ENCODE results near the gene SDR39U1. TPM values are rescaled to one million over a fixed set of nuclear protein-coding genes. Genes with fewer than 3 reads are reported as not detected.

Gene SDR39U1
- total RNA-seq, 4 donors from 2014 or later = 12.8 to 87.5 (median 33.0) TPM

DNA sequence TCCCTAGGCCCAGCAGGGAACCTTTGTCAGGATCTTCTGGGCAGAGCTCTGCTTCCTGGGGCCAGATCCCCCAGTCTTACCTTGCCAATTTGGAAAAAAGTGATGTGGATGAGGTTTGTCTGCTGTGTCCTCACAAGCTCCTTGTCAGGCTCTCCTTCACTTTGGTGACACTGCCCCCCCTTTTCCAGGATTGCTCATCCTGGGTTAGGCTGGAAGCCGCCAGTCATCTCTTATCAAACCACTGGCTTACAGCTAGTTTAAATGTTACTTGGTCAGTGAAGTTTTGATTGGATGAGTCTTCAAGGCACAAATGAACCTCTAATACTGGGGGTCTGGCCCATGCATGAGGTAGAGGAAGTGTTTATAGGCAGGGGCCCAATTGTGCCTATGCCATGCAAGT, 28.5 kb downstream of the SDR39U1 start:
- intact Hi-C loops (cut with DNase I; ENCODE audit: low total_unique reads) = no loop called here
- no peak for TF ChIP-seq POLR2A (IDR thresholded peaks at IDR 0.05)
- TF ChIP-seq, protein P1, sequence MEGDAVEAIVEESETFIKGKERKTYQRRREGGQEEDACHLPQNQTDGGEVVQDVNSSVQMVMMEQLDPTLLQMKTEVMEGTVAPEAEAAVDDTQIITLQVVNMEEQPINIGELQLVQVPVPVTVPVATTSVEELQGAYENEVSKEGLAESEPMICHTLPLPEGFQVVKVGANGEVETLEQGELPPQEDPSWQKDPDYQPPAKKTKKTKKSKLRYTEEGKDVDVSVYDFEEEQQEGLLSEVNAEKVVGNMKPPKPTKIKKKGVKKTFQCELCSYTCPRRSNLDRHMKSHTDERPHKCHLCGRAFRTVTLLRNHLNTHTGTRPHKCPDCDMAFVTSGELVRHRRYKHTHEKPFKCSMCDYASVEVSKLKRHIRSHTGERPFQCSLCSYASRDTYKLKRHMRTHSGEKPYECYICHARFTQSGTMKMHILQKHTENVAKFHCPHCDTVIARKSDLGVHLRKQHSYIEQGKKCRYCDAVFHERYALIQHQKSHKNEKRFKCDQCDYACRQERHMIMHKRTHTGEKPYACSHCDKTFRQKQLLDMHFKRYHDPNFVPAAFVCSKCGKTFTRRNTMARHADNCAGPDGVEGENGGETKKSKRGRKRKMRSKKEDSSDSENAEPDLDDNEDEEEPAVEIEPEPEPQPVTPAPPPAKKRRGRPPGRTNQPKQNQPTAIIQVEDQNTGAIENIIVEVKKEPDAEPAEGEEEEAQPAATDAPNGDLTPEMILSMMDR (IDR thresholded peaks at IDR 0.05) = no peak
- no peaks in the 10 kb centered on the region for H3K36me3 ChIP-seq
- H3K4me1 ChIP-seq = no peaks in the 10 kb centered on the region
- no peaks in the 10 kb centered on the region for H3K9me3 ChIP-seq
- H3K27ac ChIP-seq = no peak overlapping the region
- no peaks in the 10 kb centered on the region for H3K27me3 ChIP-seq
- H3K4me3 ChIP-seq = no peak overlapping the region
- DNase-seq = no peak

DNA sequence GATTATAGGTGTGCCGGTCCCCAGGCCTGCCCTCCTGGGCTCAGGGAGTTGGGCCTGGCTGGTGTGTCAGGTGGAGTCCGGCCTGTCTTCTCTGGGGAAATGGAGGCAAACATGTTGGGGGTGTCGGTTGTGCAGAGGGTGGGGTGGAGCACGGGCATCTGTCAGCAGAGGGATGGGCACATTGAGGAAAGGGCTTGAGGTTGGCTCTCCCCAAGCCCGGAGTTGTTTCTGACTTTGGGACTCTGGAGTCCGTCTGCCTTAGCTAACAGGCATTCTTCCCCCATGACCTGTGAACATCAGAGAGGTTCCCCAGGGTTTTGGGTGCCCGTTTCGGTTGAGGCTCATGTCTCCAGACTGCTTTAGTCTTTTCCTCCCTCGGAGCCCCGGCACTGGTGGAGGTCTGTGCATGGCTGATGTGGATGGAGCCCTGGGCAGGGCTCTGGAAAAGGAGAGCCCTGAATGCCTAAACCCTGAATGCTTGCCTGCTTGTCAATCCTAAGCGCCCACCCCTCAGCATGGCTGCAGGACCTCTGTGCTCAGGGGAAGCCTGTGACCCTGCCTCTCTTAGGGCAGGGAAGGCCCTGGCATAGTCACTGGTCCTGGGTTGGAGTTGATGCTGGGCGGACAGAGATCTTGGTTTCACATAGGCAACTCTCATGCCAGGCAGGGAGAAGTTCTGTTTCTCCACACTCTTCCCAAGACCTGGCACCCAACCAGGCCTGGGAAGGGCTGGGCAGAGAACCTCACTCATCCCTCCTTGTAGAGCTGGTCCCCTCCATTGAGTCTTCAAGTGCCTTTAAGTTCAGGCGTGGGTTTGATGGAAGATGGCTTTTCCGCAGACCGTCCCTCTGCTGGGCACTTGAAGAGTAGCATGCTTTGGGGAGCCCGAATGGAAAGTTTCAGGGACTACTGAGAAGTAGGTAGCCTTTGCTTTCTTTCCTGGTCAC, 30.9 kb downstream of the SDR39U1 start:
- H3K9me3 ChIP-seq = no peaks in the 10 kb centered on the region
- TF ChIP-seq, protein P1 (IDR thresholded peaks at IDR 0.05) = peak; percentile 51 to 62 (median 55)
- TF ChIP-seq POLR2A (IDR thresholded peaks at IDR 0.05) = no peak
- DNase-seq = no peak
- H3K36me3 ChIP-seq = no peaks in the 10 kb centered on the region
- intact Hi-C loops (cut with DNase I; ENCODE audit: low total_unique reads) = no loop called here
- no peaks in the 10 kb centered on the region for H3K27me3 ChIP-seq
- H3K27ac ChIP-seq = no peak overlapping the region
- H3K4me3 ChIP-seq = no peak overlapping the region
- H3K4me1 ChIP-seq = no peaks in the 10 kb centered on the region

DNA sequence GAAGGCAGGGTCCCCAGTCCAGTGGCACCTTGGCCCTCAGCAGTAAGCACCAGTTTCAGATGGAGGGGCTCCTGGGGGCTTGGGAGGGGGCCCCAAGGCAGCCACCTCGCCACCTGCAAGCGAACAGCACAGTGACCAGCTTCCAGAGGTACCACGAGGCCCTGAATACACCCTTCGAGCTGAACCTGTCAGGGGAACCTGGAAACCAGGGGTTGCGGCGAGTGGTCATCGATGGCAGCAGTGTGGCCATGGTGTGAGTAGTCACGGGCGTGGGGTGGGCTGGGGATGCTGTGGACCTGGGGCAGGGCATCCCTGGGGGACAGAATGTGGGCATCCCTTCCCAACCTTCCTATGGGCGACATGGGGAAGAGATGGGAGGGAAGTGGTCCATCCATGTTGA, 32.6 kb downstream of the SDR39U1 start:
- intact Hi-C loops (cut with DNase I; ENCODE audit: low total_unique reads) = no loop called here
- H3K4me1 ChIP-seq = no peaks in the 10 kb centered on the region
- H3K36me3 ChIP-seq = no peaks in the 10 kb centered on the region
- H3K27ac ChIP-seq = no peak overlapping the region
- TF ChIP-seq, protein P1 (IDR thresholded peaks at IDR 0.05) = no peak
- TF ChIP-seq POLR2A (IDR thresholded peaks at IDR 0.05) = no peak
- H3K9me3 ChIP-seq = no peaks in the 10 kb centered on the region
- no peak overlapping the region for H3K4me3 ChIP-seq
- no peak for DNase-seq
- no peaks in the 10 kb centered on the region for H3K27me3 ChIP-seq

DNA sequence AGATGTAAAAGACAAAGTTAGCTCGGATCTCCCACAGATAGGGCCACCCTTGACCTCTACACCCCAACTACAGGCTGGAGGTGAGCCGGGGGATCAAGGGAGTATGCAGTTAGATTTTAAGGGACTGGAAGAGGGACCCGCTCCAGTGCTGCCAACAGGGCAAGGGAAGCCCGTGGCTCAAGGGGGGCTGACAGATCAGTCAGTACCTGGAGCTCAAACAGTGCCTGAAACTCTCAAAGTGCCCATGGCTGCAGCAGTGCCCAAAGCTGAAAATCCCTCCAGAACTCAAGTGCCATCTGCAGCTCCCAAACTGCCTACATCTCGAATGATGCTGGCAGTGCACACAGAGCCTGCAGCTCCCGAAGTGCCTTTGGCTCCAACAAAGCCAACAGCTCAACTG, 33.4 kb downstream of the SDR39U1 start:
- DNase-seq = no peak
- H3K27ac ChIP-seq = no peak overlapping the region
- no peaks in the 10 kb centered on the region for H3K4me1 ChIP-seq
- TF ChIP-seq, protein P1 (IDR thresholded peaks at IDR 0.05) = no peak
- no peak for TF ChIP-seq POLR2A (IDR thresholded peaks at IDR 0.05)
- no peaks in the 10 kb centered on the region for H3K27me3 ChIP-seq
- no peaks in the 10 kb centered on the region for H3K36me3 ChIP-seq
- H3K4me3 ChIP-seq = no peak overlapping the region
- intact Hi-C loops (cut with DNase I; ENCODE audit: low total_unique reads) = no loop called here
- H3K9me3 ChIP-seq = no peaks in the 10 kb centered on the region

DNA sequence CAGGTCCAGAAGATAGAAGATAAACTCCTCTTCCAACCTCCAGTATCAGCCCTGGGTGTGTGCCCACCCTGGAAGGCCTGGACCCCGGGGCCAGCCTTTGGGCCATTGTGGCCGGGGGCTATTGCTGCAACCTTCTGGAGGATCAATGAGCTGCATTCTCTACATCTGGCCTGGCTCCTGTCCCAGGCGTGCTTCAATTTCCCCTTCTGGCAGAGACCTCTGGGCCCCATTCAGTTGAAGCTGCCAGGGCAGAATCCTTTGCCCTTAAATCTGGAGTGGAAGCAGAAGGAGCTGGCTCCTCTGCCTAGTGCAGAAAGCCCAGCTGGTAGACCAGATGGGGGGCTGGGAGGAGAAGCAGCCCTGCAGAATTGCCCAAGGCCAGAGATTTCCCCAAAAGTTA, 33.8 kb downstream of the SDR39U1 start:
- no peak for DNase-seq
- H3K4me3 ChIP-seq = no peak overlapping the region
- no peaks in the 10 kb centered on the region for H3K27me3 ChIP-seq
- no peaks in the 10 kb centered on the region for H3K4me1 ChIP-seq
- no peaks in the 10 kb centered on the region for H3K9me3 ChIP-seq
- no peaks in the 10 kb centered on the region for H3K36me3 ChIP-seq
- H3K27ac ChIP-seq = no peak overlapping the region
- intact Hi-C loops (cut with DNase I; ENCODE audit: low total_unique reads) = no loop called here
- TF ChIP-seq POLR2A (IDR thresholded peaks at IDR 0.05) = no peak
- TF ChIP-seq, protein P1 (IDR thresholded peaks at IDR 0.05) = no peak

Data from uterus (tissue), 4 donors.